ENCODE results near the gene USP47. TPM values are rescaled to one million over a fixed set of nuclear protein-coding genes. Genes with fewer than 3 reads are reported as not detected.
A peak's percentile ranks its signal among the peaks of the same experiment; 100 is the strongest.

The USP47 gene
- total RNA-seq, 1 donor from 2014 or later, result 69.4 TPM

DNA sequence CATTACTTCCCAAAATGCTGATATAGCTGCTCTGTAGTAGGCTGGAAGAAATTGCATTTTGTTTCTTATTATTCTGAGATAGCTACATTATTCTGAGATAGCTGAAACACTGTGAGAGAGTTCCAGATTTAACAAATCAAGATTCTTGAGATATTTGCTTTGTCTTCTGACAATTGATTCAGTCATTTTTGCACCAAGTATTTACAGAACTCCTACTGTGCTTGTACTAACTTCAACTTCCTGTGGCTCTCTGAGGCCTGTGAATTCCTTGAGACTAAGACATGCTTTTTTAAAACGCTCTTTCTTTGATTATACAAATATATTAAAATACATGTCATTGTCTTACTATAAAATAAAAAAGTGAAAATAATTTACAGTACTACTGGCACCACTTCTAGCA is 52.7 kb downstream of the USP47 start:
- Histone ChIP-seq H3K27me3 (ENCODE audit: control insufficient read depth in 3 of 3, insufficient read depth in 3 of 3, low read length in 3 of 3) (no peaks in the 10 kb centered on the region), H3K9me3 (ENCODE audit: control insufficient read depth in 3 of 3, low read length in 3 of 3) (no peaks in the 10 kb centered on the region), H3K4me3 (ENCODE audit: low read length in 3 of 3) (no peak overlapping the region), H3K27ac (ENCODE audit: low read depth, low read length) (no peak overlapping the region), H3K9ac (ENCODE audit: low read depth in 1 of 3, low read length in 3 of 3) (no peak overlapping the region), H3K4me1 (ENCODE audit: control insufficient read depth in 3 of 3, insufficient read depth in 3 of 3, low read length in 3 of 3) (no peaks in the 10 kb centered on the region), H3K36me3 (ENCODE audit: control insufficient read depth in 3 of 3, insufficient read depth in 3 of 3, low read length in 3 of 3) (peaks cover 5 to 20% (median 17%) of the 10 kb centered on the region in 3 donors)

DNA sequence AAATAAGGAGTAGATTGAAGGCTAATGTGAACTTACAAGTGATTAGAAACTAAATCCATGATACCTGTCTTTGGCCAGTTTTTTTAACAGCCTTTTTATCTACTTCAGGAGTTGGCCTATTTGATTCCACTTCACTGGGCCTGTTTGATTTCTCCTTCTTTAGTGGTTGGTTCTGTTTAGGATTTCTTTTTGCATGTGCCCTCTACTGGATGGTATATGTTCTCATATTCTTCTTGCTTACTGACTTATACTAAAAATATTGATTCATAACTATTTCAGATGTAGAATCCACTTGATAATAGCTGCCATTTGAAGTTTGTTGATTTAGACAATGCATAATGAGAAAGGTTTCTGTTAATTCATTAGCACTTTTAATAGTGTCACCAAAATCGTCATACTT is 53.9 kb downstream of the USP47 start:
- H3K27ac ChIP-seq (ENCODE audit: low read depth, low read length), result no peak overlapping the region
- no peaks in the 10 kb centered on the region for H3K9me3 ChIP-seq (ENCODE audit: control insufficient read depth in 3 of 3, low read length in 3 of 3)
- H3K4me1 ChIP-seq (ENCODE audit: control insufficient read depth in 3 of 3, insufficient read depth in 3 of 3, low read length in 3 of 3), result no peaks in the 10 kb centered on the region
- H3K4me3 ChIP-seq (ENCODE audit: low read length in 3 of 3), result no peak overlapping the region
- H3K36me3 ChIP-seq (ENCODE audit: control insufficient read depth in 3 of 3, insufficient read depth in 3 of 3, low read length in 3 of 3), result peaks cover 5 to 17% (median 17%) of the 10 kb centered on the region in 3 donors
- no peak overlapping the region for H3K9ac ChIP-seq (ENCODE audit: low read depth in 1 of 3, low read length in 3 of 3)
- H3K27me3 ChIP-seq (ENCODE audit: control insufficient read depth in 3 of 3, insufficient read depth in 3 of 3, low read length in 3 of 3), result no peaks in the 10 kb centered on the region

DNA sequence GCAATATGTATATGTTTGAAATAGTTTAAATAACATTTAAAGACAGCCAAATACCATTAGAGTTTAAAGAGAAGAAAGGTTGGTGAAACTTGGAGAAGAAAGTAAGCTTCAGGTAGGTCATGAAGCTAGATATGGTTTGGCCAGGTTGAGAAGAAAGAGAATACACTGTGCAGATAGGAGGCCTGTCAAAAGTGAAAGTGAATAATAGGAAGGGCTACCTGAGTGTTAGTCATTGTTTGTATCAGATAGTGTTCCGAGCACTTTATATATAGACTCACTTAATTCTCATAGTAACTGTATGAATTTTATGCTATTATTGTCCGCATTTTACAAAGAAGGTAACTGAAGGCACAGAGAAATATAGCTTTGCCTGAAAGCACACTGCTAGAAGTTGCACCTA is 56.9 kb downstream of the USP47 start:
- Histone ChIP-seq H3K9ac (ENCODE audit: low read depth in 1 of 3, low read length in 3 of 3) (no peak overlapping the region), H3K27me3 (ENCODE audit: control insufficient read depth in 3 of 3, insufficient read depth in 3 of 3, low read length in 3 of 3) (no peaks in the 10 kb centered on the region), H3K4me3 (ENCODE audit: low read length in 3 of 3) (no peak overlapping the region), H3K27ac (ENCODE audit: low read depth, low read length) (no peak overlapping the region), H3K9me3 (ENCODE audit: control insufficient read depth in 3 of 3, low read length in 3 of 3) (no peaks in the 10 kb centered on the region), H3K36me3 (ENCODE audit: control insufficient read depth in 3 of 3, insufficient read depth in 3 of 3, low read length in 3 of 3) (peaks cover 6 to 12% (median 7%) of the 10 kb centered on the region in 3 donors), H3K4me1 (ENCODE audit: control insufficient read depth in 3 of 3, insufficient read depth in 3 of 3, low read length in 3 of 3) (no peaks in the 10 kb centered on the region)

DNA sequence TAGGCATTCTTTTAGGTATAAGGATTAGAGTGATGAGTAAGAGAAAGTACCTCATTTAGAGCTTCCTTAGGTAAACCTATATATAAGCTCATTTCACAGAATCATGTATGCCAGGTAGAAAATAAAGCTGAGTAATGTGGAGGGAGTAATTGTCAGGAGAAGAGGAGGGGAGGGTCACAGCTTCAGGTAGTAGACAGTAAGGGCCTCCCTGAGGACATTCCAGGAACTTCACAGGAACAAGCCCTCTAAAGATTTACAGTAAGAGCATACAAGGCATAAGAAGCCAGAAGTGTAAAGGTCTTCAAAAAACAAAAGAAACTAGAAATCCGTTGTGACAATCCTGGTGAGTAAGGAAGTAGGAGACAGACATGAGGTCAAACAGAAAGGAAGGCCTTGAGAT is 57.6 kb downstream of the USP47 start:
- Histone ChIP-seq H3K27me3 (ENCODE audit: control insufficient read depth in 3 of 3, insufficient read depth in 3 of 3, low read length in 3 of 3) (no peaks in the 10 kb centered on the region), H3K4me1 (ENCODE audit: control insufficient read depth in 3 of 3, insufficient read depth in 3 of 3, low read length in 3 of 3) (no peaks in the 10 kb centered on the region), H3K36me3 (ENCODE audit: control insufficient read depth in 3 of 3, insufficient read depth in 3 of 3, low read length in 3 of 3) (peaks cover 7 to 17% (median 14%) of the 10 kb centered on the region in 3 donors), H3K9me3 (ENCODE audit: control insufficient read depth in 3 of 3, low read length in 3 of 3) (no peaks in the 10 kb centered on the region), H3K27ac (ENCODE audit: low read depth, low read length) (no peak overlapping the region), H3K4me3 (ENCODE audit: low read length in 3 of 3) (no peak overlapping the region), H3K9ac (ENCODE audit: low read depth in 1 of 3, low read length in 3 of 3) (no peak overlapping the region)

DNA sequence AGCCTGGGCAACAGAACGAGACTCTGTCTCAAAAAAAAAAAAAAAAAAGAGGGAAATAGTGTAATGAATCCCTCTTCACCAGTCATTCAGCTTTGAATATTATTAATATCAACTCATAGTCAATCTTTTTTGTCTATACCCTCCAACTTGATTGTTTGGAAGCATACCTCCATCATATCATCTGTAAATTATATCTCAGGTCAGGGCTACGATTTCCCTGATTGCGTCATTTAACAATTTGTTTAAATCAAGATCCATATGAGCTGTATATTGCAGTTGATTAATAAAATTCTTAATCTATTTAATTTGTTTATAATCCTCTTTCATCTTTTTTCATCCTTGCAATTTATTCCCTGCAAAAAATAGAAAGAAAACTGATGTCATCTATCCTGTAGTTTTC is 60.2 kb downstream of the USP47 start:
- H3K9me3 ChIP-seq (ENCODE audit: control insufficient read depth in 3 of 3, low read length in 3 of 3), result no peaks in the 10 kb centered on the region
- no peak overlapping the region for H3K27ac ChIP-seq (ENCODE audit: low read depth, low read length)
- H3K27me3 ChIP-seq (ENCODE audit: control insufficient read depth in 3 of 3, insufficient read depth in 3 of 3, low read length in 3 of 3), result no peaks in the 10 kb centered on the region
- H3K4me3 ChIP-seq (ENCODE audit: low read length in 3 of 3), result no peak overlapping the region
- no peak overlapping the region for H3K9ac ChIP-seq (ENCODE audit: low read depth in 1 of 3, low read length in 3 of 3)
- peaks cover 12 to 21% (median 19%) of the 10 kb centered on the region in 3 donors for H3K36me3 ChIP-seq (ENCODE audit: control insufficient read depth in 3 of 3, insufficient read depth in 3 of 3, low read length in 3 of 3)
- H3K4me1 ChIP-seq (ENCODE audit: control insufficient read depth in 3 of 3, insufficient read depth in 3 of 3, low read length in 3 of 3), result no peaks in the 10 kb centered on the region

DNA sequence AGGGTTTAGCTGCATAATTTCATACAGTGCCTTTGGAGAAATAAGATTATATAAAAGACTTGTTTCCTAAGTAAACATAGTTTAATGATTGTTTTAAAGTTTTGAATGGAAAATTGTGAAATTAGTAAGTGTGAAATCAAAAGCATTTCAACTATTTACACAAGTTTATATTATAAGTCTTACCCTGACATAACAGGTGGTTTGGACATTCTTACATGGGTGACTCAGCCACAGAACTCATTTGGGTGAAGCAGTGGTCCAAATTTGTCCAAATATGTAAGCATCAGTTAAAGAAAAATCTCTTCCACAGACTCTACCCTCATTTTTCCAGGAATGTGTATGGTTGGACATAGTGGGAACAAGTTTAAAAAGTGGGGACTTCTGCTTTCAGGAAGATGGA is 68.0 kb downstream of the USP47 start:
- no peak overlapping the region for H3K27ac ChIP-seq (ENCODE audit: low read depth, low read length)
- H3K36me3 ChIP-seq (ENCODE audit: control insufficient read depth in 3 of 3, insufficient read depth in 3 of 3, low read length in 3 of 3), result peaks cover 5 to 24% (median 12%) of the 10 kb centered on the region in 3 donors

DNA sequence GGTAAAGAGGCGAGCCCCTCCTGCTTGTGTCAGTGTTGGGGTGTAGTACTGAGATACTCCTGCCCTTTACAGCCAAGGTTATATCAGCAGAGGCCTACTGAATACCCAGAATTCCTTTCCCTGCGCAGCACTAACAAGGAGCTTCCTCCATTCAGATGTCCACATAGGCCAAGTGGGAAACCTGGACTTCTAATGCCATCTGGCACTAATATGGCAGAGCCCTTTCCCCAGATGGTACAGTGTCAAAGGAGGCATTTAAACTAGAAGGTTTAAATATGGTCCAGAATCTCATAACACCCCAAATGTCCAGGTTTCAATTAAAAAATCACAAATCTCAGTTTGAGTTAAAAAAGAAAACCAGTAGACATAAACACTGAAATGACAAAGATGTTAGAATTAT is 68.8 kb downstream of the USP47 start:
- no peak overlapping the region for H3K4me3 ChIP-seq (ENCODE audit: low read length in 3 of 3)
- no peaks in the 10 kb centered on the region for H3K9me3 ChIP-seq (ENCODE audit: control insufficient read depth in 3 of 3, low read length in 3 of 3)
- H3K4me1 ChIP-seq (ENCODE audit: control insufficient read depth in 3 of 3, insufficient read depth in 3 of 3, low read length in 3 of 3), result no peaks in the 10 kb centered on the region
- no peaks in the 10 kb centered on the region for H3K27me3 ChIP-seq (ENCODE audit: control insufficient read depth in 3 of 3, insufficient read depth in 3 of 3, low read length in 3 of 3)
- no peak overlapping the region for H3K9ac ChIP-seq (ENCODE audit: low read depth in 1 of 3, low read length in 3 of 3)
- no peak overlapping the region for H3K27ac ChIP-seq (ENCODE audit: low read depth, low read length)
- peaks cover 2 to 20% (median 10%) of the 10 kb centered on the region in 3 donors for H3K36me3 ChIP-seq (ENCODE audit: control insufficient read depth in 3 of 3, insufficient read depth in 3 of 3, low read length in 3 of 3)

More for the DNA sequence above, 68.0 kb downstream of the USP47 start:
- no peaks in the 10 kb centered on the region for H3K27me3 ChIP-seq (ENCODE audit: control insufficient read depth in 3 of 3, insufficient read depth in 3 of 3, low read length in 3 of 3)
- H3K9me3 ChIP-seq (ENCODE audit: control insufficient read depth in 3 of 3, low read length in 3 of 3), result no peaks in the 10 kb centered on the region
- H3K4me1 ChIP-seq (ENCODE audit: control insufficient read depth in 3 of 3, insufficient read depth in 3 of 3, low read length in 3 of 3), result no peaks in the 10 kb centered on the region
- H3K4me3 ChIP-seq (ENCODE audit: low read length in 3 of 3), result no peak overlapping the region
- H3K9ac ChIP-seq (ENCODE audit: low read depth in 1 of 3, low read length in 3 of 3), result no peak overlapping the region

DNA sequence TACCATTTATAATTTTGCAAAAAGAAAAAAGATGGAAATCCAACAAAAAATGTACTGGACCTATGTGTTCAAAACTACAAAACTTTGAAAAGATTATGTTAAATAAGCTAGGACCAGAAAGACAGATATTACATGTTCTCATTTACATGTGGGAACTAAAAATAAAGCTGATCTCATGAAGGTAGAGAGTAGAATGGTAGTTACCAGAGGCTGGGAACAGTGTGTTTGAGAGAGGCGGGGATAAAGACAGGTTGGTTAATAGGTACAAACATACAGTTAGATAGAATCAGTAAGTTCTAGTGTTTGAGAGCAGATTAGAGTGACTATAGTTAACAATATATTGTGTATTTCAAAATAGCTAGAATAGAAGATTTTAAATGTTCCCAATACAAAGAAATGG is 71.6 kb downstream of the USP47 start:
- Histone ChIP-seq H3K9ac (ENCODE audit: low read depth in 1 of 3, low read length in 3 of 3) (no peak overlapping the region), H3K9me3 (ENCODE audit: control insufficient read depth in 3 of 3, low read length in 3 of 3) (no peaks in the 10 kb centered on the region), H3K36me3 (ENCODE audit: control insufficient read depth in 3 of 3, insufficient read depth in 3 of 3, low read length in 3 of 3) (peaks cover 0 to 9% (median 5%) of the 10 kb centered on the region in 3 donors), H3K27ac (ENCODE audit: low read depth, low read length) (no peak overlapping the region), H3K4me1 (ENCODE audit: control insufficient read depth in 3 of 3, insufficient read depth in 3 of 3, low read length in 3 of 3) (peaks cover 0 to 7% (median 0%) of the 10 kb centered on the region in 3 donors), H3K4me3 (ENCODE audit: low read length in 3 of 3) (no peak overlapping the region), H3K27me3 (ENCODE audit: control insufficient read depth in 3 of 3, insufficient read depth in 3 of 3, low read length in 3 of 3) (no peaks in the 10 kb centered on the region)

DNA sequence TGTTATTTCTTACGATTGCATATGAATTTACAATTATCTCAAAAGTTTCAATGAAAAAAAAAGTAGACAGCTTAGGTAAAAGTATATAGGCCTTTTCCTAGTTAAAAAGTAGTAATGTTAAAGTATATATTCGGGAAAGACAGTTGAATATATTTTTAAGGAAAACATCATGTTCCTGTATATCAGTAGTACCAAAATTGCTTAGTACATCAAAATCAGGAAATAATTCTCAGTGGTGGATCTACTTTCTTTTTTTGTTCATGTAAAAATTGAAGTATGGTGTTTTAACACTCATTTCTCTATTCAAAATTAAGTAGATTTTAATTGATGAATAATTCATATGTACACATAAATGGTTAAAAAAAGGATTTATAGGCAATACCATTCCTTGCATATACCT is 73.9 kb downstream of the USP47 start:
- no peaks in the 10 kb centered on the region for H3K9me3 ChIP-seq (ENCODE audit: control insufficient read depth in 3 of 3, low read length in 3 of 3)
- no peaks in the 10 kb centered on the region for H3K27me3 ChIP-seq (ENCODE audit: control insufficient read depth in 3 of 3, insufficient read depth in 3 of 3, low read length in 3 of 3)
- peaks cover 0 to 7% (median 0%) of the 10 kb centered on the region in 3 donors for H3K4me1 ChIP-seq (ENCODE audit: control insufficient read depth in 3 of 3, insufficient read depth in 3 of 3, low read length in 3 of 3)
- peaks cover 0 to 5% (median 3%) of the 10 kb centered on the region in 3 donors for H3K36me3 ChIP-seq (ENCODE audit: control insufficient read depth in 3 of 3, insufficient read depth in 3 of 3, low read length in 3 of 3)
- H3K4me3 ChIP-seq (ENCODE audit: low read length in 3 of 3), result no peak overlapping the region
- no peak overlapping the region for H3K27ac ChIP-seq (ENCODE audit: low read depth, low read length)
- H3K9ac ChIP-seq (ENCODE audit: low read depth in 1 of 3, low read length in 3 of 3), result no peak overlapping the region

DNA sequence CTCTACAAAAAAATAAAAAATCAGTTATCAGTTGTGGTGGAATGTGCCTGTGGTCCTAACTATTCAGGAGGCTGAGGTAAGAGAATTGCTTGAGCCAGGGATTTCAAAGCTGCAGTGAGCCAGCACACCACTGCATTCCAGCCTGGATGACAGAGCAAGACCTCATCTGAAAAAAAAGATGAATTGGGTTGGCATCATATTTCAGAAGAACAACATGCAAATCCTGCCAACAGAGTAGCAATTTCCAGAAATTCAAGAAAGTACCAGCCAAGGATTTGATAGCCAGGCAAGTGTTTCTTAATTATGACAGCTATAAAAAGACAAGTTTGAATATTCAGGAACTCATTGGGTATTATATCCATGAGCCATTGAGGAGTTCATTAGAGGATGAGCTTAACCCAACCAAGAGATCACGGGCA is 75.2 kb downstream of the USP47 start:
- Histone ChIP-seq H3K9ac (ENCODE audit: low read depth in 1 of 3, low read length in 3 of 3) (no peak overlapping the region), H3K27ac (ENCODE audit: low read depth, low read length) (peak overlapping the region; percentile 27)

More for the DNA sequence above, 75.2 kb downstream of the USP47 start:
- peaks cover 0 to 8% (median 4%) of the 10 kb centered on the region in 3 donors for H3K36me3 ChIP-seq (ENCODE audit: control insufficient read depth in 3 of 3, insufficient read depth in 3 of 3, low read length in 3 of 3)
- H3K4me1 ChIP-seq (ENCODE audit: control insufficient read depth in 3 of 3, insufficient read depth in 3 of 3, low read length in 3 of 3), result peaks cover 0 to 7% (median 0%) of the 10 kb centered on the region in 3 donors
- H3K4me3 ChIP-seq (ENCODE audit: low read length in 3 of 3), result no peak overlapping the region
- H3K27me3 ChIP-seq (ENCODE audit: control insufficient read depth in 3 of 3, insufficient read depth in 3 of 3, low read length in 3 of 3), result no peaks in the 10 kb centered on the region
- no peaks in the 10 kb centered on the region for H3K9me3 ChIP-seq (ENCODE audit: control insufficient read depth in 3 of 3, low read length in 3 of 3)
